ENCODE data around the gene RSAD1.
A peak's percentile ranks its signal among the peaks of the same experiment; 100 is the strongest.

RSAD1 gene

DNA sequence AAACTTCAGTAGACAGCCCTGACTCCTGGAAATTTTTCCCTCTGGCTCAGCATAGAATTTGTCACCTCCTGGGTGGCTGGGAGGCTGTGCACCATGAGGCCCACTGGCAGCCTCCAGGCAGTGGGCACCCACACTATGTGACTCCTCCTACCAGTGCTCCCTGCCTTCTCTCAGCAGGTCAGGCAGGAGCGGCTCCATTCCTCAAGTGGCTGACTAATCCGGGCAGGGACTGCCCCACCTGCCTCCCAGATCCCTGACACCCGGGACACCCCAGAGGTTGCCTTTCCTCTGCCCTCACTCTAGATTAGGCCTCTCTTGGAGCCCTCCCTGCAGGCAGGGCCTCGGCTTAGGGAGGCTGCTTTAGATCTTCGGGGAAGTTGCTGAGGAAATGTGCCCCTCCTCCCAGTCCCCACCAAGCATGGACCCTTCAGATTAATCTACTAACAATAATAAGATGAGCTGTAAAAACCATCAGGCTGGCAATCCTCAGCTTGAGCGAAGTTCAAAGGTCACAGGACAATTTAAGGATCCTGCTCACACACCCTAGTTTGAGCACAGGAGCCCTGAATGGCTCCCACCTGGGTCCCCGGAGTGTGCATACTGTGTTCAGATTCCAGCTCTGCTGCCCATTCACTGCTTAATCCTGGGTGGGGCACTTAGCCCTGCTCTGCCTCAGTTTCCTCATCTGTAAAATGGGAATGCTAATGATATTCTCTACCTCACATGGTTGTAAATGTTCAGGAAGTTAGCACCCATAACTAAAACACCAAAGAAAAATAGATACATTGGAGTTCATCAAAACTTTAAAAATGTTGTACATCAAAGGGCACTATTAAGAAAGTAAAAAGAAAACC lies 19.6 kb downstream of the RSAD1 start:
- DNase-seq = no peak

DNA sequence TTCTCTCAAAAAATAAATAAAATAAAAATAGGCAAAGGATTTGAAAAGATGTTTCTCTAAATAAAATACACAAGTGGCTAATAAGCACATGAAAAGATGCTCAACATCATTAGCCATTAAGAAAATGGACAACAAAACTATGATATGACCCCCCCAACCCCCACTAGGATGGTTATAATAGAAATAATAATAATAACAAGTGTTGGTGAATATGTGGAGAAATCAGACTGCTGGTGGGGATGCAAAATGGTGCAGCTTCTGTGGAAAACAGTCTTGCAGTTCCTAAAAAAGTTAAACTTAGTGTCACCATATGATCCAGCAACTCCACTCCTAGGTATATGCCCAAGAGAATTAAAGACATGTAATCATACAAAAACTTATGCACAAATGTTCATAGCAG lies 20.6 kb downstream of the RSAD1 start:
- DNase-seq = no peak

DNA sequence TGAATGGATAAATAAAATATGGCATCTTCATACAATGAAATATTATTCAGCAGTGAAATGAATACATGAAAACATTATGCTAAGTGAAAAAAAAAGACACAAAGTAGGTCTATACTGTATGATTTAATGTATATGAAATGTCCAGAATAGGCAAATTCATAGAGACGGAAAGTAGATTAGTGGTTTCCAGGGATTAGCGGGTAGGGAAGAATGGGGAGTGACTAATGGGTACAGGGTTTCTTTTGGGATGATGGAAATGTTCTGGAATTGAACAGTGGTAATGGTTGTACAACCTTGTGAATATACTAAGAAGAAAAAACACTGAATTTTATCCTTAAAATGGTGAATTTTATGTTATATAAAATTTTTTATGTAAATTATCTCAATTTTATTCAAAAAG lies 21.1 kb downstream of the RSAD1 start:
- DNase-seq = no peak

DNA sequence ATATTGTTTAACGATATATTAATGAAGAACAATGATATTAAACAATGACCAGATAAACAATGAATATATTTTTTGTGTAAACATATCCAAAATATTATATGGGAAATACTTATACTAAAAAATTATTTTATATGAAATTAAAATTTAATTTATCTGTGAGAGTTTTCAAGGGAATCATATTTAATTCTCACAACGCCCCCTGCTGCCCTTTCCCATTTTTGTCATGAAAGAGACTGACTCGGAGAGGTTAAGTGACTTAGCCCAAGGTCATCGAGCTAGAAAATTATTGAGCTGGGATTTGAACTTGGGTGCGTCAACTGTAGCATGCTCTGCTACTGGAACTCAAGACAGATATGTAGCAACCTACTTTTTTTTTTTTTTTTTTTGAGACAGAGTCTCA lies 22.4 kb downstream of the RSAD1 start:
- DNase-seq = peak; percentile 70

DNA sequence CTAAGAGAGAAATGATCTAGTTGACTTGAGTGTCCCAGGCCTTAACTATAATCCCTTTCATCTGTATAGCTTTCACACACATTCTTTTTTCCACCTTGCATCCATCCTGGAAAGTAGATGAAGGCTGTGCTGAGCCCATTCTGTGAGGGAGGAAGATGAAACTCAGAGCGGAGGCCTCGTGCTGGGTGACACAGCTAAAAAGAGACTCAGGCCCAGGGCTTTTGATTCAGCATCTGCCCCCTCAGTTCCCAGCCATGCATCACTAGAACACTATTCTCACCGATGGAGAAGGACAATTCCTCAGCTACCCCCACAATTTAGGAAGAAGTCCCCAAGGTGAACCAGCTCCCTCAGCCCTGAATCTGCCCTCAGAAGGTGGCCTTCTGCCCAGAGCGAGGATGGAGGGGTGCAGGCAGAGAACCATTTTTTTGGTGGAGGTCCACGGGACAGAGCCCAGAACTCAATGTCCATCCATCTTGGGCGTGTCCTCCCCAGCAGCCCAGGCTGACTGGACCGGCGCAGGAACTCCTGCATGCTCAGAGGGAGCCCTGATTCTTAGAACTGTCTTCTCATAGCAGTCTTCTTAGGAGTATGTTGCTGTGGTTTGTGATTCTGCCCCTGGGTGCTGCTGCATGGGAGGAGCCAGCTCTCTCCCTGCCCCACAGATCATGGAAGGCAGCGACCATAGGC lies 23.8 kb downstream of the RSAD1 start:
- no peak for DNase-seq

DNA sequence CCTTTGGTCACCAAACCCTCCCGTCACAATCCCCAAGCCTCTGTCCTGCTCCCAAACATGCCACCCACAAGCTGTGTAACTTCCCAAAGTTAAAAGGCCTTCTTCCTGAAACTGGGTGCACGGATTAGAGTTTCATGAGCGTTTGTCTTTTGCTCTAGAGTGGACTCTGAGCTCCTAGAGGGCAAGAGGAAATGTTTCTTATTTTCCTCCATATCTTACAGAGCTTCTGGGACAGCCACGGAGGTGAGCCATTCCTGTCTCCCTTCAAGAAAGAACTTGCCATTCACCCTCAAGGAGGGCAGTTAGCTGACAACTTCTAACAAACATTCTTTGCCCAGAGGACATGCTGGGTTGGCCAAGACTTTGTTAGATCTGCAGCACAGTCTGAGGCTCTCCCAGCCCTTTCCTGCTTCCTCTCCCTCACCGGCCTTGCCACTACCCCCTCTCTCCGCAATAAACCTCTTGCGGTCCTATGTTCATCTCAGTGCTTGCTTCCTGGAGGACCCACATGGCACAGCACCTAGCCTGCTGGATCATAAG lies 27.0 kb downstream of the RSAD1 start:
- no peak for DNase-seq

DNA sequence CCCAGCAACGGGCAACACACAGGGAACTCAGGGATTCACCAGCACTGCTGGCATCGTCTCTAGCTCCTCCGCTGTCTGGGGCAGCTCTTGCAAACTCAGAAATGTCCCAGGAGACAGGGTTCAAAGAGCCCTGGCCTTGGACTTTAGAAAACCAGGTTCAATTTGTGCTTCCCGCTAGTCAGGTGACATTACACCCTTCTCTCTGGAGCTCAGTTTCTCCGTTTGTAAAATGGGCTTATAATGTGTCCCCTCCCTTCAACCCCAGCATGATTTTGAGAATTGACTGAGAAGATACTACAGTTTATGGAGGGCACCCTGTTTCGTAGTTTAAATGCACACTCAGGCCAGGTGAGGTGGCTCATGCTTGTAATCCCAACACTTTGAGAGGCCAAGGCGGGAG lies 27.6 kb downstream of the RSAD1 start:
- DNase-seq = no peak

DNA sequence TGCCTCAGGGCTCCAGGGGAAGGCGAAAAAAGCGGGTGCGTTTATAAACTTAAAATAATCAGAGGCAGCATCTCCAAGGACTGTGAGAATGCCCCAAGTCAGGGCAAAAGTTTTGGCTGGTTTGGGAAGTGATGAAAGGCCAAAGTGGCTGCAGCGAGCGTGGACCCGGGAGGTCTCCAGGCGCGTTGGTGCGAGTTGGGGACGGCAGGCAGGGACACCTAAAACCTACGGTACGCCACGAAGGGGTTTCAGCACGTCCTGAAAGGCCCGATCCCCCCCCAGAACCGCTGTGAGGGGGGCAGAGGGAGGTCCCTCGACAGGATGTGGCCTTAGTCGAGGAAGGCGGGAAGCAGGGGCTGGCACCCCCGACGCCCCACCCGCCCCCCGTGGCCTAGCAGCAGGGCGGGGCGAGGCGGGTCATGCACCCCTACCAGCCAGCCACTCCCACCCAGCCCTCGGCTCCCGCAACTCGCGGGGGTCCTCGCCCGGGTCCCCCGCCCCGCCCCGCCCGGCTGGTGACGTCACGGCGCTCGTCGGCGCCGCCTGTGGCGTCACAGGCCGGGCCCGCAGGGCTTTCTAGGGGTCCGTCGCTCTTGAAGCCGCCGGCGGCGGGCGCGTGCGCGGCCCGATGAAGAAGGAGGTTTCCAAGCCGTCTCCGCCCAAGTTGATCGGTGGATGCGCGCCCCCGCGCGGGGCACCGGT lies 29.4 kb downstream of the RSAD1 start, which contains the start of gene MYCBPAP:
Gene MYCBPAP, plus strand, starts transcription at position 569 of the 702 bp plus-strand sequence. CDS start 236 bp downstream, outside the sequence.
- DNase-seq = peak; percentile 93

DNA sequence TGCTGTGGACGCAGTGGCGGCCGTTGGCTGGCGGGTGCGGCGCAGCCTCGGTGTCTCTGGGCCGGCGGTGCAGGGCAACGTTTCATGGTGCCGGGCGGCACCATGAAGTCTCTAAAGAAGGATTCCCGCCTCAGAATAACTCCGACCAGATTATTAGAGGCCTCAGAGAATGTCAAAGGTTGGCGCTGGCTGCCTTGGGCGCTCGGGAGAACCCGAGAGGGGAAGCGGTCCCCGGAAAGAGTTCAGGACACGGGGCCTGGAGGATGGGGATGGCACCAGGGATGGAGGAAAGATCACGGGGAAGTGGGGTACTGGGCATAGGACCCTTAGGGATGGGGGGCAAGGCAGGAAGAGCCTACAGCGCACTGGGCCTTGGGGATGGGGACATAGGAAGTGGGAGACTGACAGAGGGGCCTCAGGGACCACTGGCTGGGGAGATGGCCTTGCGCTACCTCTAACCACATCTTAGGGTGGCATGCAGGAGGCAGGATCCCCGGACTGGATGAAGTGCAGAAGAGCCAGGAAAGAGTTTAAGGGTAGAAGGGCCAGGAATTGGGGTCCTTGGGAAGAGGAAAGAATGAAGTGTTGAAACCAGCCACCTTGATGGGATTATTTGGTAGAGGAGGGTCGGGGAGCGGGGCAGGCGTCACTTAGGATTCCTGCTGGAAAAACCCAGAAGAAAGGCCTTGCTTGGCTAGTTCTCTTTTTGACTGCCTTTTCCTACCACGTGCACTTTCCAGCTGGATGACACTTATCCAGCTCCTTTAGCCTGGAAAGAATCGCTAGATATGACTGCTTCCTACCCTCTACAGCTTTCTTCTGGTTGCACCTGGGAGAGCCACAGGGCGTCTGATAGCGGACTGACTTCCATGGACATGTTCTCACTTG lies 30.2 kb downstream of the RSAD1 start:
- DNase-seq = no peak

DNA sequence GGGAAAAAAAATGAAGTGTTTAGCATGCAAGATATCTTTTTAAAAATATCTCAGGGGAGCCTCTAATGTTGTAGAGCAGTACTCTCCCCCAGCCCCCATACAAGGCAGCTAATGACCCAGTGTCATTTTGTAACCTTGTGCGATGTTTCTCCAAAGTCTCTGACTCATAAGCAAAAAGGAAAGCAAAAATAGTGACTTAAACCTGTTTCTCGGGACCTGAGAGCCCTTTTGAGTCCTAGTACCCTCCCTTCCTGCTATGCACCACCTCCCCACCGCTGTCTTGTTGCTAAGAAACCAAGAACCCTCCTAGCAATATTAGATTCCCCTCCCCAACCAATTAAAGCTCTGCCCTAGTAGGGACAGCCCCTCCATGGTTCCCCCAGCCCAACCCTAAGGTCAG lies 32.4 kb downstream of the RSAD1 start:
- DNase-seq = peak; percentile 80

DNA sequence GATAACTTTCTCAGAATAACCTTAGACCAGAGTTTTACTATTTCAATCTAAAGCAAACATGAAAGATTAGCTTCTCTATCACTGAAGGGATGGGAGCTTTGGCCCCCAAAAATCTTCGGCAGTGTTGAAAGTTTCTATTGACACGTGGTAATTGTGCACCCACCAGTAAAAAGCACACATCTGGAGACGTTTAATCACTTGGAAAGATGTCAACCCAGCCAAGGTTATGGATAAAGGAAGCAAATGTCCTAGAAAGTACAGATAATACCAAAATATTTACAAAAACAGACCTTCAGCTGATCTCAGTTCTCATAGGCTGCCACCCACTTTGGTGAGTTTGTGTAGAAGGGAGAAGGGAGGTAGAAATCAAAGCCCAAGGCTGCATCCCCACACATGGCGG lies 34.8 kb downstream of the RSAD1 start:
- DNase-seq = no peak

DNA sequence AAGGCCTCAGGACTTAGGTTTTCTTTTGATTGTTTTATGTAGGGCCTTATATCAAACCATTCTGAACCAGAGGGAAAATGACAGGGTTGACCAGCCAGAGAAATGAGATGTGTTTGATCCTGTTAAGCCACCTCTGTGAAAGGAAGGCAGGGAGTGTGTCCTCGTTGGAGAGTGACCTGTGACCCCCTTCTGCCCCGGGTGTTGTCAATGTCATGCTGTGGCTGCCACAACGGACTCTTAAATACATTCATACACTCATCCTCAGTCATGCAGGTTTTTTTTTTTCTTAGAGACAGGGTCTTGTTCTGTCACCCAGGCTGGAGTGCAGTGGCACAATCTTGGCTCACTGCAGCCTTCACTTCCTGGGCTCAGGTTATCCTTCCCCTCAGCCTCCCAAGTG lies 35.7 kb downstream of the RSAD1 start:
- DNase-seq = no peak

DNA sequence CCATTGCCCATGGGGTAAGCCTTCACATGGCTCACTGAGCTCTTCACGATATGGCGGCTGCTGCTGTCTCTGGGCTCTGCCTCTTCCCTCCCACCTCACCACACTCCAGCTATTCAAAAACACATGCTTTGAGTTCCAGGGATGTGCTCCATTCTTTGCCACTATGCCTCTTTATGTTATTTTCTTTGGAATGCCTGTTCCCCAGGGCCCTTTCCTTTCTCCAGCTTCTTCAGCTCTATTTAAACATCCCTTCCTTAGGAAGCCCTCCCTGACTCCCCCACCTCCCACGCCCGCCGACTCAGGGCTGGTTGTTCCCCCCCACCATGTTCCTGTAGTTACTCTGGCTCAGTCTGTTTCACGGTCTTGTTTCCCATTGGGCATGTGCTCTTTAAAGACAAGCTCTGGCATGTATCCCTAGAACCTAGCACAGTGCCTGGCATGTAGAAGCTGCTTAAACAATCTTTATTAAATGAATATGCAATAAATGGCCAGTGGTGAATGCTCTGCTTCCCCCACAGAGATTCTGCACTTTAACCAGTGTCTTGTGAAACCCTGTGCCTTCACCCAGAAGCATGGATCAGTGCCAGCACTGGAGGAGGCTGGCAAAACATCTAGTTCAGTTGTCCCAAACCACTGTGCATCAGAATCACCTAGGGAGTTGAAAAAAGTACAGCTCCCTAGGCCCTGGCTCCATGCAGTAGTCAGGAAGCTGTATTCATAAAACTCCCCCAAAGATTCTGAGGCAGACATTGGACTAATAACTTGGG lies 36.5 kb downstream of the RSAD1 start:
- no peak for DNase-seq

DNA sequence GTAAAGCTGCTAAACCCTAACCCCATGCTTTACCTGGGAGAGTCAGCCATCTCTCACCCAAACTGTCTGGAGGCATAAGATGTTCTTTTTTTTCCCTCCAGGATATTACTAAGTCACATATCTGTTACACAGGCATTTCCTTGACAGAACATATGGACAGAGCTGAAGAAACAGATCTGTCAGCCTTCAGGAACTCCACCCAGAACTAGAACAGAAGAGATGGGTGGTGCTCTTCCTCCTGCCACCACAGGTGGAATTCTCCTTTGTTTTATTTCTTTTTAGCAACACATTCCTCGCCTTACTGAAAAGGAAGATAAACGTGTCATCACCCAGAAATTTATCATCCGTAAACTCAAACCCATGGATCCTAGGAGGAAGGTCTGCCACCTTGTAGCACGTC lies 38.4 kb downstream of the RSAD1 start:
- DNase-seq = no peak

DNA sequence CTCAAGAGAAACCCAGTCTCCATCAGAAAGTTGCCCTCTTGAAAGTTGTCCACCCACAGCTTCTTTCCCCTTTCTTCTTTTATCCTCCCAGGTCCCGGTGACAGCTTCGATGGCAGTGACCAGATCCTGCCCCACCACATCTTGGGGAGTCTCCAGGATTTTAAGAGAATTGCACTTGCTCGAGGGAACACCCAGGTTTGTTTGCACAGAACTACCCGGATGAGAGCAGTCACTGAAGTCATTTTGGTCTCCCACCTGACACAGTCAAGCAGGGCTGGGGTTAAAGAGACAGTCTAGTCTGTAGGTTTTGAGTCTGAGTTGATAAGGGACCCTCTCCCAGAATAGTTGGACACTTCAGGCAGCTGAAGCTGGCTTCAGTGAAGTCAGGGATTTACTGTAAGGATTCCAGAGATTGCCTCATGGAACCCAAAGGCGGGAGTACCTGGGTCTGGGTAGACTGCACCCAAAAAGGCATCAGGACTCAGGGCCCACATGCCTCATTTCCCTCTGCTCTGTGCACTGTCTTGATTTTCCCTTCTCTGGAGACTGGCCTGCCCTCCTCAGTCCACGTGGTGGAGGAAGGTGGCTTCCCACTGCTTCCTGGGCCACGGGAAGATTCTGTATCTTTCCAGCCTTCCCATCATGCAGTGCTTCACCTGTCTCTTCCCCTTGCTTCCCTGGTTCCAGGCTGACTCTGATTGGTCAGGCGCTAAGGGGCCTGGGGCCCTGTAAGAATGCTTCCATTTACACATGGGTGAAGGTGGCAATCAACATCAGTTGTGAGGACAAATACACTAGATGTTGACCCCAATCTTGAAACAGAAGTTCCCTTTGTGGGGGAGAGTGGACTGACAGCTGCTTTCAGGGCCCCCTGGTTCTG lies 39.1 kb downstream of the RSAD1 start:
- DNase-seq = no peak

DNA sequence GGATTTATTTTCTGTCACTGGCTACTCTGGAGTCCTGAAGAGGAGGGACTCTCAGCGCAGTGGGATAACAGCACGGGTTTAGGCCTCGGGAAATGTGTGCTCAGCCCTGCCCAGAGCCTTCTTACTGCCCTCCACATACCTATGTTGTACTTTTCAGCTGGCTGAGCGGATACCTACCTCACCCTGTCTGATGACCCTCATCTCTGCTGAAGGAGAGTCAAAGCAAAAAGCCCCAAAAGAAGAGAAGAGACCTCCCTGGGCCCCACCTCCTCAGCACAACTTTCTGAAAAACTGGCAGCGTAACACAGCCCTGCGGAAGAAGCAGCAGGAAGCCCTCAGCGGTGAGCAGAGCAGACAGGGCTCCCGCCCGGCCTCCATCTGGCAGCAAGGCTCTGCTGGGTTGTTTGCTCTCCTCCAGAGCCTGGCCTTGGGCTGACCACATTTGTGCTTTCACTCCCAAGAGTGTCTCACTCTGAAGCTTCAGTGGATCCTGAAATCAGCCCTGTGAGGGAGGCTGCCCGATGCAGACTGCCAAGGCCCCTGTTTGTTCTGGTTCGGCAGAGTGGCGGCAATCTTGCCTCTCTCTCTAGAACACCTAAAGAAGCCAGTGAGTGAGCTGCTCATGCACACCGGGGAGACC lies 39.8 kb downstream of the RSAD1 start:
- no peak for DNase-seq

DNA sequence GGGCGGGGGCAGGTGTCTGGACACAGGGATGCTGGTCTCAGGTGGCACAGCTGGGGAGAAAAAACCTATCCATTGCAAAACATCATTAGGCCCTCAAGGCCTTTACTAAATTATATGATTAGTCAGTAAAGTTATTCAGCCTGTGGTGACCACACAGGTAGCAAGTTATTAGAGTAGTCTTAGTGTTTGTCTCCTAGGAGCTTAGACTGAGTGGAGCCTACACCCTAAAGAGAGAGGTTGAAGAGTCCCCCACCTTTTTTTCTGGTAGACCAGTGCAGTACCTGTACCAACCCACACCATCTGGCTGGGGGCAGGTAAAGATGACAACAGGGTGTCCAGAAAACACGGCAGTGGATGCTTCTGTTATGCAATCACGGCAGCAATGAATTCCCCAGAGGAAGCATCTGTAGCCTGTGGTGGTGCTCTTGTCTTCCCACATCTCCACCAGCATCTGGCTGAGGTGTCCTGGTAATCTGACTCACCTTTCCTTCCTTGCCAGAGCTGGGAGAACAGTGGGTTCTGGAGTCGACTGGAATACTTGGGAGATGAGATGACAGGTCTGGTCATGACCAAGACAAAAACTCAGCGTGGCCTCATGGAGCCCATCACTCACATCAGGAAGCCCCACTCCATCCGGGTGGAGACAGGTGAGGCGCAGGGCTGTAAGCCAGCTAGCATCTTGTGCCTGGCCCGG lies 40.6 kb downstream of the RSAD1 start:
- DNase-seq = no peak

DNA sequence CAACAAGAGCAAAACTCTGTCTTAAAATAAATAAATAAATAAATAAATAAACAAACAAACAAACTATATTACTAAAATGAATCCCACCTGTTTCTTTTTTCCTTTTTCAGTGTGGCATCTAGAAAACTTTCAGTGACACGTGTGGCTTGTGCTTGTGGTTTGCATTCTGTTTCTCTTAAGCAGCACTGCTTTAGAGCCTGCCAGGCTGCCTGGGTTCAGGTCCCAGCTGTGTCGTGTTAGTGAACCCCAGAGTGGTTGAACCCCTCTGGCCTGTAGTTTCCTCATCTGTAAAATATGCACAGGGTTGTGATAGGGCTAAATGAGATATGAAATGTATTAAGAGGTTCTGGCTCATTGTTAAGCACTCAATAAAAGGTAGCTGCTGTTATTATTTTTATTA lies 41.8 kb downstream of the RSAD1 start:
- DNase-seq = no peak

DNA sequence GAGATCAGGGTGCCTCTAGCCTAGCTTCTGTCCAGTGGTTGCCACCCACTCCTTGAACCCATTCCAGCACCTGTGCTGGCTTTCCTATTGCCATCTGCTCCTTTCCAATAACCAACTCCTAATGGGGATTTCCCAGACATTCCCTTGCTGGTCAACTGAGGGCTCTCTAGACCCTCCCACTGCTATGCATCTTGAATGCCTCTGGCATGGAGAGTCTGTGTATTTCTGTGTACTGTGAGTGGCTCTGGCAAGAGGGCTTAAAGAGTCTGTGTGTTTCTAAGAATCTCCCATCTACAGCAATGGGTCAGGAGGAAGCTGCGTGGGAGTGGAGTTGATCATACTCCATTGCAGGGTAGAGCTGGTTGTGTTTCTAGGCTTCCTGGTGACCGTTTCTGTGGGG lies 42.9 kb downstream of the RSAD1 start:
- DNase-seq = no peak

Data from activated effector memory CD4-positive, alpha-beta T cell treated with anti-CD3 and anti-CD28 coated beads, Interleukin-2, amount 50 U/mL, for 16 hours (primary cell).